Prostate gland (tissue), 2 donors: ENCODE data around the gene ILKAP.

Experiments used
- POLR2AphosphoS5 ChIP-seq: sonication (generic); formaldehyde crosslinking; IDR thresholded peaks from one replicate; pipeline ENCODE4 v1.6.1; 2017; ENCODE audit warnings: antibody characterized with exemption
- TF ChIP-seq, protein P1 (sequence below), 4 experiments: fragments of 200-600 bp in 2 of 4; fragments of 450-650 bp in 2 of 4; sonication (generic) in 2 of 4; IDR thresholded peaks; 1 replicate in 3 of 4; 2 replicates in 1 of 4; pipeline ENCODE4 v1.5.1; 2016 to 2019; ENCODE audit warnings: antibody characterized with exemption in 4 of 4, mild to moderate bottlenecking in 2 of 4, moderate library complexity in 2 of 4

DNA sequence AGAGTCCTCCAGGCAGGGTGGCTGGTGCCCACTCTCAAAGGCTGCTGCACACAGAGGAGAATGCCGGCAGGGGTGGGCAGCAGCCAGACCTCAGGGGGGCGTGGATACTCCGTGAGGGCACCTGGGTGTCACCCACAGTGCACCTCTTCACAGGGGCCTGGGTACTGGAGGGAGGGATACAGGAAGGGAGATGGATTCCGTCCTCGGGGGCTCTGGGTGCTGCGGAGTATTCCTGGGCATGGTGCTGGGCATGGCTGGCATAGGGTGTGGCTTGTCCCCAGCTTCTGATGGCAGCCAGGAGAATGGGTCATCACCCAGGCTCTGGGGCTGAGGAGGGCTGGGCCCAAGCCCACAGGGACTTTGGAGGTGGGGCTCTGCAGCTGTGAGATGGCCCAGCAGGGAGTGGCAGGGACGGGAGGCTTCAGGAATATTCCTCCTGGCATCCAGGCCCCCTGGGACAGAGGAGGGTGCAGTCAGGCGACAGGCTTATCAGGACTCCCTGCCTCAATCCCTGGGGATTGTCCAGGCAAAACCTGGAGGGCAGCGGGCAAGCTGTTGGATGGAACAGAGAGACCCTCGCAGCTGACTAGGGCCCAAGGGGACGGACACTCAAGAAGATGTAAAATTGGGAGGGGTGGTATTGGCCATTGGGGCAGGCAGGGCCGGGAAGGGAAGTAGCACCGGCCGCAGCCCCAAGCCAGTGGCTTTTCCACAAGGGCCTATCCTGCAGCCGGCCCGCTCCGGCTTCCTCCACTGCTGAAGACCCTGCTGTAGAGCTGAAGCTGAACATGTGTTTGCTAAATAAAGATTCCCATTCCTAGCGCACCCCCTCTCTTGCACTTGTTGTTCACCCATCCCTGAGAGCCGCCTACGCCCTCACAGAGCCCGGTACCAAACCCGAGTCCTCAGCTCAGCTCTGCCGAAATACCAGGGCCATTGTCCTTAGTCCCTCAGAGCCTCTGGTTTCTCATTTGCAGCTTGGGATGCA, 70.7 kb downstream of the ILKAP start:
- TF ChIP-seq, protein P1, sequence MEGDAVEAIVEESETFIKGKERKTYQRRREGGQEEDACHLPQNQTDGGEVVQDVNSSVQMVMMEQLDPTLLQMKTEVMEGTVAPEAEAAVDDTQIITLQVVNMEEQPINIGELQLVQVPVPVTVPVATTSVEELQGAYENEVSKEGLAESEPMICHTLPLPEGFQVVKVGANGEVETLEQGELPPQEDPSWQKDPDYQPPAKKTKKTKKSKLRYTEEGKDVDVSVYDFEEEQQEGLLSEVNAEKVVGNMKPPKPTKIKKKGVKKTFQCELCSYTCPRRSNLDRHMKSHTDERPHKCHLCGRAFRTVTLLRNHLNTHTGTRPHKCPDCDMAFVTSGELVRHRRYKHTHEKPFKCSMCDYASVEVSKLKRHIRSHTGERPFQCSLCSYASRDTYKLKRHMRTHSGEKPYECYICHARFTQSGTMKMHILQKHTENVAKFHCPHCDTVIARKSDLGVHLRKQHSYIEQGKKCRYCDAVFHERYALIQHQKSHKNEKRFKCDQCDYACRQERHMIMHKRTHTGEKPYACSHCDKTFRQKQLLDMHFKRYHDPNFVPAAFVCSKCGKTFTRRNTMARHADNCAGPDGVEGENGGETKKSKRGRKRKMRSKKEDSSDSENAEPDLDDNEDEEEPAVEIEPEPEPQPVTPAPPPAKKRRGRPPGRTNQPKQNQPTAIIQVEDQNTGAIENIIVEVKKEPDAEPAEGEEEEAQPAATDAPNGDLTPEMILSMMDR (IDR thresholded peaks at IDR 0.05): no peak
- no peak for TF ChIP-seq POLR2AphosphoS5
